GM19025 (cell line): Measurements from ENCODE around the gene EHBP1L1.
A peak's percentile ranks its signal among the peaks of the same experiment; 100 is the strongest.
"Not testable (repeated sequence)": the region's sequence is repeated elsewhere in the genome, so short reads cannot be mapped to it uniquely, and the experiment has no call there.

Experiments
- ATAC-seq: cut with Tn5 transposase; IDR thresholded peaks from one replicate; pipeline ENCODE4 v1.9.1; 2021; ENCODE audit warnings: mild to moderate bottlenecking, low read depth, moderate library complexity; ENCODE audit not compliant: unreplicated experiment

Gene EHBP1L1

DNA sequence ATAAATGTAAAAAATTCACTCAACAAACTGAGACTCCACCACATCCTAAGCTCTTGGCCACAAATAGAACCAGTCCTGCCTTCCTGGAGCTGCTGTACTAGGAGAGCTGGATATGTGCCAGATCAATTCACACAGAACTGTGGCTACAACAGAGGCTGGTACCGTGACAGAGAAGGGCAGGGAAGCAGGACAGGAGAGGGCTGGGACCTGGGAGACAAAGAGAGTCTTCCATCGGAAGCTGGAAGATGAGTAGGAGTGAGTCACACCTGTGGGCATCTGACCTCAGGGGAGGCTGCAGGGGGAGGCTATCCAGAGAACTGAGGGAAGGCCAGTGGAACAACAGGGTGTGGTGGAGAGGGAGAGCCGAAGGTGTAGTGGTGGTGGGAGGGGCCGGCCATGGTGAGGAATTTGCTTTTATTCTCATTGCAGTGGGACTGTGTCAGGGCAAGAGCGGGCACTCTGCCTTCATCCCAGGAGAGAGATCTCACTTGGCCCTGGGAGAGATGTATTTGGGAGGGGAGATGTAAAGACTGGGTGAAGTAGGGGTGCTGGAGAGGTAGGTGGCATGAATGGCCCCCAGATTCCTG, 15.8 kb upstream of the EHBP1L1 start:
- ATAC-seq = no peak

GRCh38 chr11:65560555-65561418, 15.1 kb upstream of the EHBP1L1 start:
- ATAC-seq = no peak

GRCh38 chr11:65562020-65562419, 13.8 kb upstream of the EHBP1L1 start:
- no peak for ATAC-seq

- no peak for ATAC-seq
These were observed 13.1 kb upstream of the EHBP1L1 start for GRCh38 chr11:65562788-65563187.

DNA sequence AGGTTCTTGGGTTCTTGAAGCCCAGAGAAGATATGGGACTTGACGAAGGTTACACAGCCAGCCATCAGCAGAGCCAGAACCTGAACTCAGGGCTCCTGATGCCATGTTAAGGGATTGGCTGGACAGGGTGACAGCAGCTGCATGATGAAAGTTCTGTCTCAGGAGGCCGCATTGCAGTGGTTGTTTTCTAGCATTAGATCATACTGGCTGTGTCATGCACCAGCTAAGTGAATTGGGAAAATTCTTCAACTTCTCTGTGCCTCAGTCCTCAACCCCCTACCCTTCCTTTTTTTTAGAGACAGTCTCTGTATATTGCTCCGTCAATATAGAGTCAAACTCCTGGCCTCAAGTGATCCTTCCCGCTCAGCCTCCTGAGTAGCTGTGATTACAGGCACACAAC, 12.3 kb upstream of the EHBP1L1 start:
- ATAC-seq = no peak

- not testable (repeated sequence) for ATAC-seq
These were observed 10.8 kb upstream of the EHBP1L1 start for GRCh38 chr11:65564879-65565559.

DNA sequence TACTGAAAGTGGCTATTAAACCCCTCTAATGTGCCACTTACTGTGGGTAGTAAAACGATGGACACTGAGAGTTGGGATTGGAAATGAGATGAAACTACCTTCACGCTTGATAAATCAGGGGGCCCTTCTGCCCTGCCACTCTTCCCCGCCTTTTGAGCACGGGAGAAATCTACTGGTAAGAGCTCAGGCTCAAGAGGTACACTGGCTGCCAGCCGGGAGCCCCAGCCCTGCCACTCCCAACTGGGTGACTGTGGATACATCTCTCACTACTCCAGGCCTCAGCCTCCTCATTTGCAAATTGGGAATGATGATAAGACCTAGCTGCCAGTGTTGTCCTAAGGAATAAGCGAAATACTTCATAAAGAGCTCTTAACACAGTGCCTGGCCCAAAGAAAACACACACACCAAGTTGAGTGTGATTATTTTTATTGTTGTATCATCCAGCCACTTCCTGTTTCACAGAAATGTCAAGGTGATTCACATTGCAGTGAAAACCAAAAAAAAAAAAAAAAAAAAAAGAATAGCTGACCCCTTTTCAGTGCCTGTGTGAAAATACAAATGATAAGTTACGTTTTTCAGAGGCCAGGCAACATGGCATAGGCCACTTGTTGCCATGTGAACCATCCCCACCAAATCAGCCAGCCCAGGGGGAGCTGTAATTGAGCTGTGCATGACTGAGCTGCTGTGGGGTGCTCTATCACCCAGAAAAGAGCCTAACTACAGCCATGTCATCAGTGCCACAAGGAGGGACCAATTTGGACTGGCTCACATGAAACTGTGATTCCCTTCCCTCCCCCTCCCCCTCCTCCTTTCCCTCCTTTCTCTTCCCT, 10.0 kb upstream of the EHBP1L1 start:
- no peak for ATAC-seq

DNA sequence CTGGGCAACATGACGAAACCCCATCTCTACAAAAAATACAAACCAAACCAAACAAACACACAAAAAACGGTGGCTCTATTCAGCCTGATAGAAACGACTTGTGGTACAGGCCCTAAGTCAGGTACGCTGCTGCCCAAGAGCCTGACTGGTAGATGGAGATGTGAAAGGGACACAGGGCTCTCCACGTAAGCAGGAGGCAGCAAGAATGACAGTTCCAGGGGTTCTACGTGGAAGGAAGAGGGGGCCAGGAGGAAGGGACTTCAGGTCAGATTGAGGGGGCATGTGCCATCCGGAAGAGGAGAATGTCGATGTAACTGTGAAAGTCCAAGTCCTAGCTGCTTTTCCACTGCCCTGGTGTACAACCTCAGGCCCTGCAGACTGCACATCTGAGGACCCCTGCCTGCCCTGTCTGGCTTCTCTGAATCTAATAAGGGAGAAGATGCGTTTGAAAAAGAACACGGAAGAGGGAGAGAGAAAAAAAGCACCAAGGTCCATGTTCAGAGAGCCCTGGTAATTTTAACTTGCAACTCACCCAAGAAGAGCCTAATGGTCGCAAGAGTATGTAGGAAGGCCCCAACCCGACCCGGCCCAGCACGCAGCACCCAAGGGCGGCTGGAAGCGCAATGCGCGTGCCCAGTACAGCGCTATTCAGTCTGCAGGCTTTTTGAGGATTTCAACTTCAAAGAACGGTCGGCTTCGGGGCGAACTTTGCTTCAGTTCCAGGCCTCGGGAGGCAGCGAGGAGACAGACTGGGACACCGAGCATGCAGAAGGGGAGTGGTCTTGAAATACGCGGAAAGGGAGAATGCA, 6.5 kb upstream of the EHBP1L1 start:
- no peak for ATAC-seq

DNA sequence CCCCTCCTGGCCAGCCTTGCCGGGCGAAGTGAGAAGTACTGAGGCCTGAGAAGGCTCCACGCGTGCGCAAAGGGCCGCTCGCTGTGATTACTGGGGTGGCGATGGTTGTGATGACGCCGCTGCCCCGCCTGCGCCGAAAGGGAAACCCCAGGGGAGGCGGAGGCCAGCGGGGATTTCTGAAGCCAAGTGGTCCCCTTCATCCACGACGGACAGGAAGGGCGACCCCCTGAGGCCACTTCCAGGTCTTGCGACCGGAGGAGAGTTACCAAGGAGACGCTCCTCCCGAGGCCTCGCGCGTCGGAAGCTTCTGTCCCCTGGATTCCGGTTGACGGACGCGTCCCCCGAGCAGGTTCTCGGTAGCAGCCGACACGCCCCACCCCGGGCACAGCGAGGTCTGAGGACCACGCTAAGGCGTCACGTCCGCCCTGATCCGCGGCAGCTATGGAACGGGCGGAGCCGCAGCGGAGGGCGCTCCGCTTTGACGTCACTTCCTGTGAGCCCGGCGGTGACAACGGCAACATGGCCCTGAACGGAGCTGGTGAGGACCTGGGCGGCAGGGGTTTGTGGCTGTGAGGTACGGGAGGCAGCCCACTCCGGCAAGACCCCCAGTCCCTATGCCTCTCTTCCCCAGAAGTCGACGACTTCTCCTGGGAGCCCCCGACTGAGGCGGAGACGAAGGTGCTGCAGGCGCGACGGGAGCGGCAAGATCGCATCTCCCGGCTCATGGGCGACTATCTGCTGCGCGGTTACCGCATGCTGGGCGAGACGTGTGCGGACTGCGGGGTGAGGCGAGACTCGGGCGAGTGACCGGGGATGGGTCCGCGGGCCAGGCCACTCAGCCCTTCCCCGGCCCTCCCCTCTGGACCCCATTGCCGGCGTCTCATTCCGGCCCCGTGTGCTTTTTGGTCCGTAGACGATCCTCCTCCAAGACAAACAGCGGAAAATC, 5.6 kb upstream of the EHBP1L1 start, which contains the start of gene ZNRD2:
TSS of gene ZNRD2 (plus strand) at position 505 of the 946 bp plus-strand sequence. CDS start at position 520, 15 bp downstream.
- peak; percentile 60 for ATAC-seq

DNA sequence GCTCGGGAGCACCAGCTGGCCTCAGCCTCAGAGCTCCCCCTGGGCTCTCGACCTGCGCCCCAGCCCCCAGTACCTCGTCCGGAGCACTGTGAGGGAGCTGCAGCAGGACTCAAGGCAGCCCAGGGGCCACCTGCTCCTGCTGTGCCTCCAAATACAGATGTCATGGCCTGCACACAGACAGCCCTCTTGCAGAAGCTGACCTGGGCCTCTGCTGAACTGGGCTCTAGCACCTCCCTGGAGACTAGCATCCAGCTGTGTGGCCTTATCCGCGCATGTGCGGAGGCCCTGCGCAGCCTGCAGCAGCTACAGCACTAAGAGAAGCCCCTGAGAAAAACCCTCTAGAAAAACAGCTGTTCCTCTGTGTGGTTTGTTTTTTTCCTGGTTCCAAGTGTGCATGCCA, 4.4 kb upstream of the EHBP1L1 start:
- no peak for ATAC-seq

GRCh38 chr11:65571940-65572339, 3.9 kb upstream of the EHBP1L1 start:
- ATAC-seq = no peak

DNA sequence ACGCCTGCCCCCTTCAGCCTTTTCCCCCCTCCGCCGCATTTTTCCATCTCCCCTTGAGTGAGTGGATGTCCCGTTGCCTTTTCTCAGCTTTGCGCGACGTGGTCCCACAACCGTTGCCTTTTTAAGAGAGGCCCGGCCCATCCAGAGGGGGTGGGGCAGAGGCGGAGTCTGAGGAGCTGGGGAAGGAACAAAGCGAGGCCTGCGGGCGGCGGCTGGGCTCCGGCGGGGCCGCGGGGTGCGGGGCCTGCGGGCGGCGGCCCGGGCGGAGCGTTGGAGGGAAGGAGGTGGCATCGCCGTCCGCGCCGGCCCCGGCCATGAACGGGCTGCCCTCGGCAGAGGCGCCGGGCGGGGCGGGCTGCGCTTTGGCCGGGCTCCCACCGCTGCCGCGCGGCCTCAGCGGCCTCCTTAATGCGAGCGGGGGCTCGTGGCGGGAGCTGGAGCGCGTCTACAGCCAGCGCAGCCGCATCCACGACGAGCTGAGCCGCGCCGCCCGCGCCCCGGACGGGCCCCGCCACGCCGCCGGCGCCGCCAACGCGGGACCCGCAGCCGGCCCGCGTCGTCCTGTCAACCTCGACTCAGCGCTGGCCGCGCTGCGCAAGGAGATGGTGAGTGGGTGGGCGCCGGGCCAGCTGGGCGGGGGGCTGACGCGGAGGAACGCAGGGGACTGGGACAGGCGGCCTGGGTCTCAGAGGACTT, 3.3 kb upstream of the EHBP1L1 start, which contains the start of gene FAM89B:
TSS of gene FAM89B (plus strand) at position 183 of the 696 bp plus-strand sequence. CDS start at position 315, 132 bp downstream.
- no peak for ATAC-seq

GRCh38 chr11:65573391-65574079, 2.3 kb upstream of the EHBP1L1 start:
- ATAC-seq = no peak

GRCh38 chr11:65574109-65574810, 1.6 kb upstream of the EHBP1L1 start:
- ATAC-seq = peak; percentile 27

GRCh38 chr11:65574811-65575567, 864 bp upstream of the EHBP1L1 start:
- no peak for ATAC-seq
